HCT116 (cell line): Measurements from ENCODE around the gene GPR65. TPM values are rescaled to one million over a fixed set of nuclear protein-coding genes. Genes with fewer than 3 reads are reported as not detected.

Source experiments
- ATAC-seq: fragments of 200-7000 bp; cut with Tn5 transposase; 2 replicates; pipeline ENCODE4 v1.9.1; 2020; ENCODE audit warnings: mild to moderate bottlenecking, moderate library complexity
- BruUV-seq: library from RNA; stranded (reverse); fragments of 400-500 nt; replicated peaks from 2 replicates; lab custom pipeline; 2021; lab: Mats Ljungman, UMichigan
- CTCF ChIA-PET: fragments of 300-600 bp; sonication (Branson Sonifier 250); formaldehyde crosslinking; loops from one replicate; lab custom pipeline; 2021; ENCODE audit warnings: antibody characterized with exemption; lab: Charles Lee
- POLR2A ChIA-PET: fragments of 300-600, 350-600 bp; sonication (Branson Sonifier 250); formaldehyde crosslinking; loops from one replicate; lab custom pipeline; 2021; ENCODE audit warnings: antibody characterized with exemption; lab: Charles Lee
- RAD21 ChIA-PET, 2 experiments: fragments of 300-600 bp; sonication (Branson Sonifier 250); formaldehyde crosslinking; loops; one replicate each; lab custom pipeline; 2023; ENCODE audit warnings: low total read pairs in 2 of 2; ENCODE audit not compliant: uncharacterized antibody in 2 of 2, unreplicated experiment in 2 of 2, low non-redundant PET in 1 of 2; lab: Charles Lee
- DNase-seq: peaks from one replicate; pipeline ENCODE4 v3.0.0-alpha.2; 2010; ENCODE audit warnings: low read depth, low spot score
- H2AFZ ChIP-seq: fragments of 200-600 bp; shearing (Covaris generic), sonication (generic); 2 replicates; pipeline ENCODE4 v1.6.1; 2017; ENCODE audit warnings: low read depth, mixed run types, mixed read lengths, antibody characterized with exemption, low read length; ENCODE audit not compliant: poor library complexity, severe bottlenecking
- H3K27ac ChIP-seq: 2 replicates; pipeline ENCODE4 v1.5.1; 2012; ENCODE audit warnings: low read depth, low read length
- H3K27me3 ChIP-seq: fragments of 200-600 bp; sonication (generic); 2 replicates; pipeline ENCODE4 v1.6.1; 2016; ENCODE audit warnings: mixed run types, low read length, mixed read lengths; ENCODE audit not compliant: insufficient read depth
- H3K36me3 ChIP-seq, 2 experiments: fragments of 200-500 bp in 1 of 2; fragments of 200-600 bp in 1 of 2; sonication (Bioruptor generic) in 1 of 2; sonication (generic) in 1 of 2; 2 replicates each; pipeline versions ENCODE4 v1.5.1 to v1.6.1; 2014 to 2016; ENCODE audit warnings: low read length in 2 of 2, inconsistent platforms in 1 of 2, mixed read lengths in 1 of 2, mixed run types in 1 of 2; ENCODE audit not compliant: insufficient read depth in 2 of 2, control insufficient read depth in 1 of 2
- H3K4me1 ChIP-seq, 2 experiments: fragments of 200-600 bp in 1 of 2; sonication (generic) in 1 of 2; 2 replicates each; pipeline versions ENCODE4 v1.5.1 to v1.6.1; 2012 to 2017; ENCODE audit warnings: low read length in 2 of 2, inconsistent platforms in 1 of 2, mild to moderate bottlenecking in 1 of 2, mixed read lengths in 1 of 2, mixed run types in 1 of 2, moderate library complexity in 1 of 2; ENCODE audit not compliant: insufficient read depth in 2 of 2, control insufficient read depth in 1 of 2
- H3K4me2 ChIP-seq: fragments of 200-600 bp; sonication (generic); 2 replicates; pipeline ENCODE4 v1.6.1; 2017; ENCODE audit warnings: mixed run types, low read length, mixed read lengths
- H3K4me3 ChIP-seq, 2 experiments: fragments of 200-600 bp in 1 of 2; sonication (generic) in 1 of 2; replicated peaks in 1 of 2; 2 replicates each; pipeline ENCODE4 v1.5.1; 2011 to 2016; ENCODE audit warnings: low read length in 2 of 2, control low read depth in 1 of 2, low read depth in 1 of 2, mild to moderate bottlenecking in 1 of 2, mixed read lengths in 1 of 2, mixed run types in 1 of 2
- H3K79me2 ChIP-seq: fragments of 200-600 bp; sonication (generic); 2 replicates; pipeline ENCODE4 v1.6.1; 2017; ENCODE audit warnings: mild to moderate bottlenecking, mixed run types, low read length, moderate library complexity, mixed read lengths; ENCODE audit not compliant: insufficient read depth
- H3K9ac ChIP-seq: fragments of 200-600 bp; sonication (generic); 2 replicates; pipeline ENCODE4 v1.6.1; 2016; ENCODE audit warnings: low read length, mixed read lengths
- H3K9me2 ChIP-seq: fragments of 200-600 bp; sonication (generic), shearing (Covaris generic); 2 replicates; pipeline ENCODE4 v1.6.1; 2017; ENCODE audit warnings: mixed run types, mild to moderate bottlenecking, moderate library complexity; ENCODE audit not compliant: insufficient read depth
- H3K9me3 ChIP-seq, 2 experiments: fragments of 200-500 bp in 1 of 2; fragments of 200-600 bp in 1 of 2; sonication (Bioruptor generic) in 1 of 2; sonication (generic) in 1 of 2; 2 replicates each; pipeline ENCODE4 v1.6.1; 2014 to 2017; ENCODE audit warnings: low read length in 2 of 2, mixed read lengths in 2 of 2, inconsistent platforms in 1 of 2, low read depth in 1 of 2, mild to moderate bottlenecking in 1 of 2, mixed run types in 1 of 2, moderate library complexity in 1 of 2; ENCODE audit not compliant: control insufficient read depth in 1 of 2, insufficient read depth in 1 of 2
- H4K20me1 ChIP-seq: fragments of 200-600 bp; sonication (generic), shearing (Covaris generic); 2 replicates; pipeline ENCODE4 v1.6.1; 2017; ENCODE audit warnings: mixed run types, mild to moderate bottlenecking, moderate library complexity; ENCODE audit not compliant: insufficient read depth
- CEBPB ChIP-seq: IDR thresholded peaks from 2 replicates; pipeline ENCODE4 v1.6.1; 2012; ENCODE audit warnings: low read depth
- CTCF ChIP-seq, 3 experiments: fragments of 200-600 bp in 1 of 3; sonication (generic) in 1 of 3; IDR thresholded peaks in 2 of 3; conservative IDR thresholded peaks in 1 of 3; 2 replicates each; pipeline ENCODE4 v1.5.1; 2012 to 2017; ENCODE audit warnings: low read depth in 2 of 3, low read length in 2 of 3, antibody characterized with exemption in 1 of 3, borderline replicate concordance in 1 of 3, control low read depth in 1 of 3, mild to moderate bottlenecking in 1 of 3, mixed read lengths in 1 of 3, mixed run types in 1 of 3, moderate library complexity in 1 of 3; ENCODE audit not compliant: insufficient read depth in 1 of 3
- EGR1 ChIP-seq: IDR thresholded peaks from 2 replicates; pipeline ENCODE4 v1.6.1; 2012; ENCODE audit warnings: low read depth
- ELF1 ChIP-seq: IDR thresholded peaks from 2 replicates; pipeline ENCODE4 v1.6.1; 2012; ENCODE audit warnings: low read depth, borderline replicate concordance
- FOSL1 ChIP-seq: IDR thresholded peaks from 2 replicates; pipeline ENCODE4 v1.6.1; 2012; ENCODE audit warnings: low read depth
- JUND ChIP-seq: IDR thresholded peaks from 2 replicates; pipeline ENCODE4 v1.6.1; 2012
- POLR2A ChIP-seq: IDR thresholded peaks from 2 replicates; pipeline ENCODE4 v1.7.0; 2011; ENCODE audit warnings: borderline replicate concordance; ENCODE audit not compliant: insufficient read depth, insufficient read length; ENCODE audit errors: extremely low read depth
- POLR2AphosphoS5 ChIP-seq: IDR thresholded peaks from 2 replicates; pipeline ENCODE4 v1.6.1; 2011; ENCODE audit warnings: mild to moderate bottlenecking, low read depth, low read length, moderate library complexity
- RAD21 ChIP-seq: IDR thresholded peaks from 2 replicates; pipeline ENCODE4 v1.6.1; 2012; ENCODE audit warnings: low read depth, mild to moderate bottlenecking
- REST ChIP-seq: IDR thresholded peaks from 2 replicates; pipeline ENCODE4 v1.6.1; 2012; ENCODE audit warnings: low read depth
- SIN3A ChIP-seq: IDR thresholded peaks from 2 replicates; pipeline ENCODE4 v1.6.1; 2012; ENCODE audit warnings: low read depth
- SRF ChIP-seq: IDR thresholded peaks from 2 replicates; pipeline ENCODE4 v1.6.1; 2012; ENCODE audit warnings: low read depth
- YY1 ChIP-seq: IDR thresholded peaks from 2 replicates; pipeline ENCODE4 v1.6.1; 2011; ENCODE audit warnings: low read length, low read depth, moderate library complexity, mild to moderate bottlenecking; ENCODE audit not compliant: insufficient replicate concordance; ENCODE audit errors: extremely low read depth
- ZBTB33 ChIP-seq: IDR thresholded peaks from 2 replicates; pipeline ENCODE4 v1.6.1; 2011; ENCODE audit warnings: mild to moderate bottlenecking, low read length, moderate library complexity; ENCODE audit not compliant: insufficient replicate concordance; ENCODE audit errors: extremely low read depth
- ZFX ChIP-seq: fragments of 450-650 bp; IDR thresholded peaks from 2 replicates; pipeline ENCODE4 v1.6.1; 2017
- ZNF274 ChIP-seq: fragments of 200-500 bp; sonication (Bioruptor generic); IDR thresholded peaks from 2 replicates; pipeline ENCODE4 v1.6.1; 2014; ENCODE audit warnings: mild to moderate bottlenecking, low read depth, low read length, inconsistent platforms
- intact Hi-C: fragments of 100-400 bp; cut with micrococcal nuclease; formaldehyde crosslinking; loops from 2 replicates; pipeline ENCODE4 v1.10.0; 2022
- total RNA-seq: library from RNA; stranded (reverse); gene quantifications from one replicate; pipeline ENCODE4 v1.2.1, GENCODE V29; 2021; ENCODE audit not compliant: unreplicated experiment
- TF ChIP-seq, protein P1 (sequence below): IDR thresholded peaks from 2 replicates; pipeline ENCODE4 v1.6.1; 2012
- TF ChIP-seq, protein P2 (sequence below): IDR thresholded peaks from 2 replicates; pipeline ENCODE4 v1.6.1; 2012

Gene GPR65
- total RNA-seq, 1 experiment from 2014 or later: 0.05 TPM

GRCh38 chr14:88004506-88005036 lies 364 bp upstream of the GPR65 start:
- ChIA-PET POLR2A (no interaction called here), RAD21 (no interaction called here), CTCF (no interaction called here)
- H2AFZ ChIP-seq: no peak overlapping the region
- H3K27me3 ChIP-seq: no peaks in the 10 kb centered on the region
- DNase-seq: no peak
- no peaks in the 10 kb centered on the region for H3K36me3 ChIP-seq
- BruUV-seq: no TSS peak
- intact Hi-C loops: no loop called here
- no peak overlapping the region for H3K4me2 ChIP-seq
- no peaks in the 10 kb centered on the region for H3K4me1 ChIP-seq
- no peak for TF ChIP-seq EGR1
- no peak for TF ChIP-seq YY1
- TF ChIP-seq ELF1: no peak
- TF ChIP-seq ZFX: no peak
- TF ChIP-seq POLR2A: no peak
- TF ChIP-seq, protein P1, sequence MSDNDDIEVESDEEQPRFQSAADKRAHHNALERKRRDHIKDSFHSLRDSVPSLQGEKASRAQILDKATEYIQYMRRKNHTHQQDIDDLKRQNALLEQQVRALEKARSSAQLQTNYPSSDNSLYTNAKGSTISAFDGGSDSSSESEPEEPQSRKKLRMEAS: no peak
- no peak for TF ChIP-seq JUND
- no peak for TF ChIP-seq CEBPB
- TF ChIP-seq, protein P2, sequence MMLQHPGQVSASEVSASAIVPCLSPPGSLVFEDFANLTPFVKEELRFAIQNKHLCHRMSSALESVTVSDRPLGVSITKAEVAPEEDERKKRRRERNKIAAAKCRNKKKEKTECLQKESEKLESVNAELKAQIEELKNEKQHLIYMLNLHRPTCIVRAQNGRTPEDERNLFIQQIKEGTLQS: no peak
- no peak for TF ChIP-seq SIN3A
- TF ChIP-seq ZBTB33: no peak
- no peak for TF ChIP-seq REST
- no peak for TF ChIP-seq ZNF274
- TF ChIP-seq POLR2AphosphoS5: no peak
- no peak for TF ChIP-seq CTCF (IDR thresholded peaks at IDR 0.05 in 2 of 3, conservative IDR thresholded peaks at IDR 0.05 in 1 of 3; ENCODE audit: borderline replicate concordance in 1 of 3, insufficient read depth in 1 of 3, low read depth in 2 of 3, low read length in 2 of 3)
- no peak for TF ChIP-seq FOSL1
- TF ChIP-seq RAD21: no peak
- no peak for TF ChIP-seq SRF
- TF ChIP-seq, all 23 proteins: peak for 0
- H4K20me1 ChIP-seq: no peaks in the 10 kb centered on the region
- no peak for ATAC-seq
- no peaks in the 10 kb centered on the region for H3K9me2 ChIP-seq
- no peaks in the 10 kb centered on the region; a peak in 1 of 4 replicates for H3K9me3 ChIP-seq
- no peak overlapping the region for H3K4me3 ChIP-seq
- no peak overlapping the region for H3K27ac ChIP-seq
- no peak overlapping the region for H3K9ac ChIP-seq
- no peaks in the 10 kb centered on the region for H3K79me2 ChIP-seq
